RCC 7860 (cell line): Measurements from ENCODE around the gene ABITRAM.
"Not testable (repeated sequence)": the region's sequence is repeated elsewhere in the genome, so short reads cannot be mapped to it uniquely, and the experiment has no call there.

Source experiments
- DNase-seq: peaks from one replicate; pipeline ENCODE4 v3.0.0-alpha.2; 2015; ENCODE audit warnings: low spot score
- FAIRE-seq: peaks from 2 replicates; lab custom pipeline; 2012; peaks lifted over from hg19 to GRCh38; lab: Jason Lieb, UNC

ABITRAM gene

GRCh38 chr9:108934323-108934893, at the start of gene ABITRAM:
Gene ABITRAM (plus strand): TSS chr9:108934400. CDS start chr9:108934487, 87 bp downstream.
- DNase-seq (peak; percentile 62), FAIRE-seq (no peak)

GRCh38 chr9:108884701-108885100, 49.5 kb upstream of the ABITRAM start:
- no peak for FAIRE-seq

GRCh38 chr9:108885643-108886348, 48.4 kb upstream of the ABITRAM start:
- peak; percentile 76 for FAIRE-seq
- DNase-seq = peak; percentile 84

More at GRCh38 chr9:108884701-108885100, 49.5 kb upstream of the ABITRAM start:
- DNase-seq = no peak

GRCh38 chr9:108886594-108887271, 47.5 kb upstream of the ABITRAM start:
- DNase-seq, FAIRE-seq: not testable (repeated sequence)

- FAIRE-seq (no peak), DNase-seq (peak; percentile 36)
These were observed 44.5 kb upstream of the ABITRAM start for GRCh38 chr9:108889649-108890067.

GRCh38 chr9:108894225-108894997, 39.8 kb upstream of the ABITRAM start:
- FAIRE-seq = no peak
- DNase-seq = no peak

GRCh38 chr9:108897324-108898096, 36.7 kb upstream of the ABITRAM start:
- no peak for DNase-seq
- FAIRE-seq = no peak

GRCh38 chr9:108899023-108899695, 35.0 kb upstream of the ABITRAM start:
- DNase-seq, FAIRE-seq: not testable (repeated sequence)

- FAIRE-seq = no peak
These were observed 34.0 kb upstream of the ABITRAM start for GRCh38 chr9:108900176-108900575.

GRCh38 chr9:108903420-108904103, 30.6 kb upstream of the ABITRAM start:
- no peak for FAIRE-seq
- no peak for DNase-seq

More at GRCh38 chr9:108900176-108900575, 34.0 kb upstream of the ABITRAM start:
- DNase-seq = no peak

- DNase-seq = no peak
- no peak for FAIRE-seq
These were observed 30.0 kb upstream of the ABITRAM start for GRCh38 chr9:108904161-108904560.

GRCh38 chr9:108905494-108905893, 28.7 kb upstream of the ABITRAM start:
- DNase-seq = no peak
- no peak for FAIRE-seq

GRCh38 chr9:108910402-108910801, 23.8 kb upstream of the ABITRAM start:
- no peak for FAIRE-seq
- no peak for DNase-seq

GRCh38 chr9:108910914-108911313, 23.3 kb upstream of the ABITRAM start:
- no peak for DNase-seq

GRCh38 chr9:108911820-108912219, 22.4 kb upstream of the ABITRAM start:
- DNase-seq (no peak), FAIRE-seq (no peak)

More at GRCh38 chr9:108910914-108911313, 23.3 kb upstream of the ABITRAM start:
- no peak for FAIRE-seq

- no peak for FAIRE-seq
- no peak for DNase-seq
These were observed 20.8 kb upstream of the ABITRAM start for GRCh38 chr9:108913391-108913790.

GRCh38 chr9:108919517-108919916, 14.7 kb upstream of the ABITRAM start:
- DNase-seq (no peak), FAIRE-seq (no peak)

- not testable (repeated sequence) for DNase-seq, FAIRE-seq
These were observed 13.8 kb upstream of the ABITRAM start for GRCh38 chr9:108920401-108920800.

- FAIRE-seq (no peak), DNase-seq (no peak)
These were observed 13.0 kb upstream of the ABITRAM start for GRCh38 chr9:108921200-108921599.
